Transverse colon (tissue), 4 donors: ENCODE data around the gene HSPA6.
A peak's percentile ranks its signal among the peaks of the same experiment; 100 is the strongest.
"Not testable (repeated sequence)": the region's sequence is repeated elsewhere in the genome, so short reads cannot be mapped to it uniquely, and the experiment has no call there.

Experiments used
- POLR2A ChIP-seq: fragments of 450-650 bp; IDR thresholded peaks from one replicate; pipeline ENCODE4 v1.6.1; 2016; ENCODE audit warnings: antibody characterized with exemption, mild to moderate bottlenecking, moderate library complexity
- POLR2AphosphoS5 ChIP-seq, 3 donors: sonication (generic); formaldehyde crosslinking; IDR thresholded peaks; one replicate each; pipeline ENCODE4 v1.6.1; 2016; ENCODE audit warnings: antibody characterized with exemption in 3 of 3
- TF ChIP-seq, protein P1 (sequence below), 5 experiments: fragments of 200-600 bp in 3 of 5; fragments of 450-650 bp in 2 of 5; sonication (generic) in 3 of 5; IDR thresholded peaks; 1 replicate in 2 of 5; 2 replicates in 3 of 5; pipeline ENCODE4 v1.5.1; 2016 to 2017; ENCODE audit warnings: antibody characterized with exemption in 5 of 5, inconsistent platforms in 3 of 5, mild to moderate bottlenecking in 2 of 5, moderate library complexity in 1 of 5

DNA sequence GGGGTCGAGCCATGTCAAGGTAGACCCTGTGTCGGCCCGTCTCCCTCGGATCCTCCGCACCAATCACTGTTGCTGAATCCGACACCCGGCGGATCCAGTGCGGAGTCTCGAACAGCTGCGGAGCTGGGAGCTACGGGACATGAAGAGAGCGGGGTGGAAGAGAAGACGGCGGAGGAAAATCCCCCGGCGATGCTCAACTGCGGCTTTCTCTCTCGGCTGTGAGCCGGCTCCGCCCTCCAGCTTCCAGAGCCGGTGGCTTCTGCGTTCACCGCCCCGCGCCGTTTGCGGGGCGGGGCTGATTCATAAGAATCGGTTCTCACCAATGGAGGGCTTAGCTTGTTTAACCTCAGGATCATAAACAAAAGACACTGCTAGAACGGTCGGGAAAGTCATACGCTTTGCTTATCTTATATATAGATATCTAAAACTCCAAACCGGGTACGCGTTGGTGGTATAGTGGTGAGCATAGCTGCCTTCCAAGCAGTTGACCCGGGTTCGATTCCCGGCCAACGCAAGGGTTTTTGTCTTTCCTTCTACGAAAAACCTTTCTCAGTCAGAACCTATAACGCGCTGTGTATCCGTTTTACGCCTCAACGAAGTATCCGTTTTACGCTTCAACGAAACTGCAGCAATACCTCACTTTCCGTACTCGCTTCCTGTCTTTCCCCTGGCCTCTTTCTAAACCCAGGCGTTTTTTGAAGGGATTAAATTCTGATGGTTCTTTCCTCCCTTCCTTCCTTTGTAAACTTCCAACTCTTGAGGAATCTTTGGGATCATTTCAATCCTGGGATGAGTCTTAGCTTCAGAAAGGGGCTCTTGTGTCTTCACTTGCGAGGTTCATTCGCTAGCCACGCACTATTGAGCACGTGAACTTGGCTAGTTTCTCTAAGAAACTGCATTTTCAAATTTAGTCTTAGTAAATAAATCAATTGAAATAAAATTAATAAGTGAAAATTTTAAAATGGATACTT lies 6.6 kb downstream of the HSPA6 start:
- not testable (repeated sequence) for TF ChIP-seq POLR2AphosphoS5 (IDR thresholded peaks at IDR 0.05)
- TF ChIP-seq, protein P1, sequence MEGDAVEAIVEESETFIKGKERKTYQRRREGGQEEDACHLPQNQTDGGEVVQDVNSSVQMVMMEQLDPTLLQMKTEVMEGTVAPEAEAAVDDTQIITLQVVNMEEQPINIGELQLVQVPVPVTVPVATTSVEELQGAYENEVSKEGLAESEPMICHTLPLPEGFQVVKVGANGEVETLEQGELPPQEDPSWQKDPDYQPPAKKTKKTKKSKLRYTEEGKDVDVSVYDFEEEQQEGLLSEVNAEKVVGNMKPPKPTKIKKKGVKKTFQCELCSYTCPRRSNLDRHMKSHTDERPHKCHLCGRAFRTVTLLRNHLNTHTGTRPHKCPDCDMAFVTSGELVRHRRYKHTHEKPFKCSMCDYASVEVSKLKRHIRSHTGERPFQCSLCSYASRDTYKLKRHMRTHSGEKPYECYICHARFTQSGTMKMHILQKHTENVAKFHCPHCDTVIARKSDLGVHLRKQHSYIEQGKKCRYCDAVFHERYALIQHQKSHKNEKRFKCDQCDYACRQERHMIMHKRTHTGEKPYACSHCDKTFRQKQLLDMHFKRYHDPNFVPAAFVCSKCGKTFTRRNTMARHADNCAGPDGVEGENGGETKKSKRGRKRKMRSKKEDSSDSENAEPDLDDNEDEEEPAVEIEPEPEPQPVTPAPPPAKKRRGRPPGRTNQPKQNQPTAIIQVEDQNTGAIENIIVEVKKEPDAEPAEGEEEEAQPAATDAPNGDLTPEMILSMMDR (IDR thresholded peaks at IDR 0.05), result not testable (repeated sequence)
- peak; percentile 21 for TF ChIP-seq POLR2A
